ENCODE data around the gene KCNG1.

DNA sequence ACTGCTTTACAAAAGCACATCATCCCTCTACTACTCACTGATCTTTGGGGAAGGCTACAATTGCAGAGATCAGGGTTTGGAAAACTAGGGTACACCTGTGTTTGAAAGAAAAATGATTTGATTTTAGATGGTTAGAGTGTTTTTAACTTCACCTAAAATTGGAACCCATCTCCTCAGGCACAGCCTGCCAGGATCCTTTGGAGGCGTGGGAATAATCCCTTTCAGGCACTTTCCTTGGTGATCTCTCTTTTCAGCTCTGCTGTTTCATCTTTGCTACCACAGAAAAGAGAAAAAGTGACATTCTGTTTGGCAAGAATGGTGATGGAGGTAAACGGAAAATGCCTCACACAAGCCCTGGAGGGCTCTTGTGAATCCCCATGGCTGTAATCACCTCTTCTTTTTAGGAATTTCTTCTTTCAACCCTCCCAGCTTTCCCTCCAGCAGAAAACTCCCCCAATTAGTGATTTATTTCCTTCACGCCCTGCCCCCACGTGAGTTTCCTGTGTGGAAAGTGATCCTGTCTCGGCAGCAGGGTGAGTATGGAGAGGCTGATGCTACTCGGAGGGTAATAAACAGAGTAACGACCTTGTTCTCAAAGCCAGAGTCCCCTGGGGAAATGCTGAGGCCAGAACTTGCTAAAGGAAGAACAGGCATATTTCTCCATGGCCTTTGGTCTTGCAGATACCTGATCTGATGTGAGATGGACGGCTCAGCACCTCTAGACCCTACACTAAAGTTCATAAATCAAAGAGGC is 9.2 kb downstream of the KCNG1 start:
- TF ChIP-seq, protein P1, sequence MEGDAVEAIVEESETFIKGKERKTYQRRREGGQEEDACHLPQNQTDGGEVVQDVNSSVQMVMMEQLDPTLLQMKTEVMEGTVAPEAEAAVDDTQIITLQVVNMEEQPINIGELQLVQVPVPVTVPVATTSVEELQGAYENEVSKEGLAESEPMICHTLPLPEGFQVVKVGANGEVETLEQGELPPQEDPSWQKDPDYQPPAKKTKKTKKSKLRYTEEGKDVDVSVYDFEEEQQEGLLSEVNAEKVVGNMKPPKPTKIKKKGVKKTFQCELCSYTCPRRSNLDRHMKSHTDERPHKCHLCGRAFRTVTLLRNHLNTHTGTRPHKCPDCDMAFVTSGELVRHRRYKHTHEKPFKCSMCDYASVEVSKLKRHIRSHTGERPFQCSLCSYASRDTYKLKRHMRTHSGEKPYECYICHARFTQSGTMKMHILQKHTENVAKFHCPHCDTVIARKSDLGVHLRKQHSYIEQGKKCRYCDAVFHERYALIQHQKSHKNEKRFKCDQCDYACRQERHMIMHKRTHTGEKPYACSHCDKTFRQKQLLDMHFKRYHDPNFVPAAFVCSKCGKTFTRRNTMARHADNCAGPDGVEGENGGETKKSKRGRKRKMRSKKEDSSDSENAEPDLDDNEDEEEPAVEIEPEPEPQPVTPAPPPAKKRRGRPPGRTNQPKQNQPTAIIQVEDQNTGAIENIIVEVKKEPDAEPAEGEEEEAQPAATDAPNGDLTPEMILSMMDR (IDR thresholded peaks at IDR 0.05): no peak
- TF ChIP-seq EZH2 (IDR thresholded peaks at IDR 0.05): no peak
